HG03045 (cell line): ENCODE results near the gene PPP6C.
"Not testable (repeated sequence)": the region's sequence is repeated elsewhere in the genome, so short reads cannot be mapped to it uniquely, and the experiment has no call there.

Source experiments
- ATAC-seq: cut with Tn5 transposase; IDR thresholded peaks from one replicate; pipeline ENCODE4 v1.9.1; 2021; ENCODE audit warnings: mild to moderate bottlenecking, moderate library complexity; ENCODE audit not compliant: unreplicated experiment

The PPP6C gene

DNA sequence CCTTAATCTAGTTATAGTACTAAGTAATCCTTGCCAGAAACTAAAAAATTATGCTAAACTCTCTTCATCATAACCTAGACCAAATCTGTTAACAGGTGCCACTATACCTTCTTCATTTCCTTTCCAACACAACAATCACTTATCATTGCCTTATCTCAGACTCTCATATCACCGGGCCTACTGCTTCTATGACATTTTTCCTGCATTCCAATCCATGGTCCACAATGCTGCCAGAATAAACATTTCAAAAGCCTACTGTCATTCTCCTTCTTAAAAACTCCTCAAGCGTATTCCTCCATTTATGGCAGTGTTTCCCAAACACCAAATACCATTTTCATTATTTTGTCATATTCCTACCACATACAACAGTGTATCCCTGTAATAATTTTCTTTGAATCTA lies 6.5 kb downstream of the PPP6C start:
- ATAC-seq = no peak

DNA sequence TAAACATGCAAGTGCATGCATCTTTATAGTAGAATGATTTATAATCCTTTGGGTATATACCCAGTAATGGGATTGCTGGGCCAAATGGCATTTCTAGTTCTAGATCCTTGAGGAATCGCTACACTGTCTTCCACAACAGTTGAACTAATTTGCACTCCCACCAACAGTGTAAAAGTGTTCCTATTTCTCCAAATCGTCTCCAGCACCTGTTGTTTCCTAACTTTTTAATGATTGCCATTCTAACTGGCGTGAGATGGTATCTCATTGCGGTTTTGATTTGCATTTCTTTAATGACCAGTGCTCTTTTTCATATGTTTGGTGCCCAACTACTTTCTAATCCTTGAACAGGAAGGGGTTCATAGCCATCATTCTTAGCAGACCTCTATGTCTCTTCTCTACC lies 7.8 kb downstream of the PPP6C start:
- not testable (repeated sequence) for ATAC-seq

DNA sequence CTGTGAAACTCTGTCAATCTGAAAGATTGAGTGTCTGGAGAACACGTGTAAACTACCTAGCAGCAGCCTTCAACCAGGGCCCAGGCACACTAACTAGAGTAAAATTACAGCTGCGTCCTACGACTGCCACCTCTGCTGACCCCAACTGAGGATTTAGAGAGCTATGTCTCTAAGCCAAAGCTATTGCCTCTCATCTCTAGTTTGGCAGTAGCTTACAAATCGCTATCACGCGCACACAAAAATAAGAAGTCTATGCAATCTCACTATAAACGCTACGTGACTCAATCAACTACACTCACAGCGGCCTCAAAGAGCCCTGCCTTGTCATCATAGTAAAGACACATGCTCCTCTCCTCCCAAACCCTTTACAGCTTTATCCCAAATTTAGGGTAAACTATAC lies 8.7 kb downstream of the PPP6C start:
- ATAC-seq = no peak

DNA sequence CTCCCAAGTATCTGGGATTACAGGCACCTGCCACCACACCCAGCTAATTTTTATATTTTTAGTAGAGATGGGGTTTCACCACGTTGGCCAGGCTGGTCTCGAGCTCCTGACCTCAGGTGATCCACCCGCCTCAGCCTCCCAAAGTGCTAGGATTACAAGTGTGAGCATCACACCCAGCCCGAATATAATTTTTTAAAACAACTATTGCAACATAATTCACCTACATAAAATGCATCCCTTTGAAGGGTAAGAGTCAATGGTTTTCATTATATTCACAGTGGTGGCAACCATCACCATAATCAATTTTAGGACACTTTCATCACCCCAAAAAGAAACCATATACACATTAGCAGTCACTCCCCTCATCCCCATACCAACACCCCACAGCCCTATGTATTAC lies 9.8 kb downstream of the PPP6C start:
- not testable (repeated sequence) for ATAC-seq

DNA sequence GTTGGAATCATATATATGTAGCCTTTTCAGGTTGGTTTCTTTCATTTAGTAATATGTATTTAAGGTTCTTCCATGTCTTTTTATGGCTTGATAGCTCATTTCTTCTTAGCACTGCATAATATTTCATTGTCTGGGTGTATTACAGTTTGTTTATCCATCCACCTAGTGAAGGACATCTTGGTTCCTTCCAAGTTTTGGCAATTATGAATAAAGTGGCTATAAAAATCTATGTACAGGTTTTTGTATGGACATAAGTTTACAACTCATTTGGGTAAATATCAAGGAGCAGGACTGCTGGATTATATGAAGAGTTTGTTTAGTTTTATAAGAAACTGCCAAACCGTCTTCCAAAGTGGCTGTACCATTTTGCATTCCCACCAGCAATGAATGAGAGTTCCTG lies 11.7 kb downstream of the PPP6C start:
- no peak for ATAC-seq

DNA sequence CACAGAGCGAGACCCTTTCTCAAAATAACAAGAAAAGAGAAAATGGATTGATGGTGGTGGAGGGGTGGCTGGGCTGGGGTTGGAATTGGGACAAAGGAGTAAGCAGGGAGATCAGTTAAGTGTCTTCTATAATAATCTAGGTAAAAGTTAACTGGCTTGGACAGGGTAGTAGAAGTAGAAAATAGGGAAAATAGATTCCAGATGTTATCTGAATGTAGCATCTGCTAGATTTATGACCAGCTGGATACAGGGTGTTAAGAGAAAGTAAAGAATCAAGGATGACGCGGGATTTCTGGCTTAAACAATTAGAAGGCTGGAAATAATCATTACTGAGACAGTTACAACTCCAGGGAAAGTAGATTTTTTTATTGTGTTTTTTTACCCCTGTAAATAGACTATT lies 13.0 kb downstream of the PPP6C start:
- ATAC-seq = no peak

DNA sequence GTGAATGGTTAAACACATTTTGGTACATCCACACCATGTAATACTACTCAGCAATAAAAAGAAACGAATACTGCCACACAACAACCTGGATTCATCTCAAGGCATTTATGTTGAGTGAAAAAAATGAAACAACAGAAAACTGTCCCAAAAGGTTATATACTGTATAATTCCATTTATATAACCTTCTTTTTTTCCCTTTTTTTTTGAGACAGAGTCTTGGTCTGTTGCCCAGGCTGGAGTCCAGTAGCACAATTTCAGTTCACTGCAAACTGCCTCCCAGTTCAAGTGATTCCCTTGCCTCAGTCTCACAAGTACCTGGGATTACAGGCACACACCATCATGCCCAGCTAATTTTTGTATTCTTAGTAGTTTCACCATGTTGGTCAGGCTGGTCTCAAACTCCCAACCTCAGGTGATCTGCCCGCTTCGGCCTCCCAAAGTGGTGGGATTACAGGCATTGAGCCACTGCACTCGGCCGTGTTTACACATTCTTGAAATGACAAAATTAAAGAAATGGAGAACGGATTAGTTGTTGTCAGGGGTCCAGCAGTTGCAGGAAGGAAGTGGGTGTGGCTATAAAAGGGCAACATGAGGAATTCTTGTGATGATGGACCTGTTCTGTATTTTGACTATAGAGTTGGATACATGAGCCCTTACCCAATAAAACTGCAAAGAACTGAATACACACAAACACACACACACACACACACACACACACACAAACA lies 17.4 kb downstream of the PPP6C start:
- no peak for ATAC-seq

DNA sequence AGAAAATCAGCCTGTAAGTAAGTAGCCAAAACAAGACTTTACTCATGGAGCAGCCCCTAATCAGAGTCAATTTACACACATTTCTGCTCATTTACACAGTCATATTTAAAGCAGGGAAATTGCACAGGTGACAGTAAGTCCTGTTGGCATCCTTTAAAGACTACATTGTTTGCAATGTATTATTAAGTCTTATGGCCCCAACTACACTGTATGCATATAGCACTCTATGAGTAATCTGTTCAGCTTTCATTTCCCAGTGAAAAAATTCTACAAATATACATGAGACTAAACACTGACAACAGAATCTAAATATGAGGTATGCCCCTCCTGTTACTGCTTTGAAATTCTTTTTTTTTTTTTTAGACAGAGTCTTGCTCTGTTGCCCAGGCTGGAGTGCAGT lies 19.7 kb downstream of the PPP6C start:
- ATAC-seq = no peak

DNA sequence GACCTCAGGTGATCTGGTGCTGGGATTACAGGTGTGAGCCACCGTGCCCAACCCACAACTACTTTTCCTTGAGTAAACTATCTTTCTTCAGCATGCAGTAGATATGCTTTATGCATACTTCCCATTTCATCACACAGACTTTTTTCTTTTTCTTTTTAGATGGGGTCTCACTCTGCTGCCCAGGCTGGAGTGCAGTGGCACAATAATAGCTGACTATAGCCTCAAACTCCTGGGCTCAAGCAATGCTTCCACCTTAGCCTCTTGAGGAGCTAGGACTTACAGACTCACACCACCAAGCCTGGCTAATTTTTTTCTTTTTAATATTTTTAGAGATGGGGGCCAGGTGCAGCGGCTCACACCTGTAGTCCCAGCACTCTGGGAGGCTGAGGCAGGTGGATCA lies 22.8 kb downstream of the PPP6C start:
- no peak for ATAC-seq

DNA sequence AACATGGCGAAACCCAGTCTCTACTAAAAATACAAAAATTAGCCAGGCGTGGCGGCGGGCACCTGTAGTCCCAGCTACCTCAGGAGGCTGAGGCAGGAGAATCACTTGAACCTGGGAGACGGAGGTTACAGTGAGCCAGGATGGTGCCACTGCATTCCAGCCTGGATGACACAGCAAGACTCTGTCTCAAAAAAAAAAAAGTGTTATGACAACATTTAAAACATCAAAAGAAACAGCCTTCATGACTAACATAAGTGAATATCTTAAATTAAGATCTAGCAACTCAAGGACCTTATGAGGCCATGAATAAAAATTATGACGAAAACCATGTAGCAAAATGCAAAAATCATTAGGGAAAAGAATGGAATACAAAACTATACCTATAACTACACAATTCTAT lies 26.7 kb downstream of the PPP6C start:
- not testable (repeated sequence) for ATAC-seq

DNA sequence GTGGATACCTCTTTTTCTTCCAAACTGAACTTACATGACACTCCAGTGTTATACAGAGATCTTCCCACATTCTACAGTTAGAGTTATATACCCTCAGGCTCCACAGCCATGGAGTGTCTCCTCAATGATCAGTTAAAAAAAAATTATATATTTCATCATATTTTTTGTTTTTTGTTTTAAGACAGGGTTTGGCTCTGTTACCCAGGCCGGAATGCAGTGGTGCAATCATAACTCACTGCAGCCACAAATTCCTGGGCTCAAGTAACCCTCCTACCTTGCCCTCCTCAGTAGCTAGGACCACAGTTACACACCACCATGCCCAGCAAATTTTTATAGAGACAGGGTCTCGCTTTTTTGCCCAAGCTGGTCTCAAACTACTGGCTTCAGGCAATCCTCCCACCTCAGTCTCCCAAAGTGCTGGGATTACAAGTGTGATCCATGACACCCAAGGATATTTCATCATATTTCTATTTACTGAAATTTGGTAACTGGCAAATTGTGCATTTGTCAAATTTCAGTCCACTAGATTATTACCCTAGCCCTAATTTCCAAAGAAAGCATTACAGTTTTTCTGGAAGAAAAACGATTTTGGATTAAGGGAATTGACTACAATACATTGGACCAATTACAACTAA lies 28.2 kb downstream of the PPP6C start:
- ATAC-seq = no peak

DNA sequence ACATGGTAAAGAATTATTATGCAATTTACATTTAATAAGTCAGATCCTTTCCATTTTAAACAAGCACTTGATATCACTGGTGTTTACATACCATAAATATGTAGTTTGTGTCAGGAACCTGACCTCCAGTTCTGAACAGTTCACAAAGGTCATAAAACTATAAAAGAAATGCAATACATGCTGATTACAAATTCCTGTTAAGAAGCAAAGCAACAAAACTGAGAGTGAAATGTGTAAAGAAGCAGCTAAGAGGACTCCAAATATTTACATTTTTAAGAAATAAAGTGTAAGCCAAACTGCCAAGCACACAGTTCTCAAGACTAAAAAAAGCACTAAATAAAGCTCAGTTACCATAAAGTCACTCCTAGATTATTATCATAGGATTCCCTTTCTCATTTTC lies 28.9 kb downstream of the PPP6C start:
- no peak for ATAC-seq

DNA sequence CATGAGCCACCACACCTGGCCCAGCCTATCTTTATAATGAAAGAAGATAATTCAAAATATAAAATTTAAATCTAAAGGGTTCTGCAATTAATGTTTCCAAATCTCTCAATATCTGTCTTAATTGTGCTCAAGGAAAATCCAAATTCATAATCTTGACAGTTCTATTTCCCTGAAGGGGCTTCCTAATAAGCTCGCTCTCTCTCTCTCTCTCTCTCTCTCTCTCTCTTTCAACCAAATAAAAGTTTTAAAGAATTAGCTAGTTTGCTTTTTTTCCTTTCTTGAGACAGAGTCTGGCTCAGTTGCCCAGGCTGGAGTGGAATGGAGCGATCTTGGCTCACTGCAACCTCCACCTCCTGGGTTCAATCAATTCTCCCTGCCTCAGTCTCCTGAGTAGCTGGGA lies 33.1 kb downstream of the PPP6C start:
- ATAC-seq = no peak

DNA sequence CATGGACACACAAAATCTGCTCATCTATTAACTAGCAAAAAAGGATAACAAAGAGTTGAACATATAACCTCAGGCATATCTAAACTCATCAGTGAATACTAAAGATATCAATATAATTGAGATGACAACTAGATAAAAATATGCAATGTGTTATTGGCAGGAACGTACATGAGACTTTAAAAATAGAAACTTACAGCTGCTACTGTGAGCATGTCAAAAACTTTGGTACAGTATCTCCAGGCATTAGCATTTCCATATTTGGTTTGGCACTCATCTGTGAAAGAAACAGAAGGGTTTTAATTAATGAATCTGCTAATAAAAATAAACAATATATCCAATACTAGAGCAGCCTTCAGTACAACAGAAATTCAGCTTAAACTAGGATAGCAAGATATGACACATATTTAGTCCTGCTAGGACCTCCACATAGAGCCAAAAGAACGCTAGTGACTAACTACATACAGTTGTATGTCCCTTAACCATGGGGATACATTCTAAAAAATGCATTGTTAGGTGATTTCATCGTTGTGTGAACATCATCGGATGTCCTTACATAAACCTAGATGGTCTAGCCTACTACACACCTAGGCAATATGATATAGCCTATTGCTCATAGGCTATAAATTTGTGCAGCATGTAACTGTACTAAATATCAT lies 35.8 kb downstream of the PPP6C start:
- ATAC-seq = no peak

DNA sequence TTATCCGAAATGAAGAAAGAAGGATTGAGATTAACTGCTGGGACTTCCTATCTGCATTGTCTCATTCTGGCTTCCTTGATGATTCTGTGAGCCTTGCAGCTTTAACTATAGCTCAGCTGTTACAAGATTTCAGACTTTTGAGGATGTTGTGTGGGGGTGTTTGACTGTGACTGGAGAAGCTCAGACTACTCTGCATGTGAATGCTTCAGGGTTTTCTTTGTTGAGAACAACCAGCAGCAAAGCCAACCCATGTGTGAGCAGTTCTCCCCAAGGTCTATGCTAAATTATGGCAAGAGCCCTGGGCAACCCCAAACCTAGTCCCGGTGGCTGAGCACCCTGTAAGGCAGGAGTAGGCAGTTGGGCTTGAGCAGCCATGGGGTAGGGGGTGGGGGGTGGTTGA lies 37.9 kb downstream of the PPP6C start:
- no peak for ATAC-seq

DNA sequence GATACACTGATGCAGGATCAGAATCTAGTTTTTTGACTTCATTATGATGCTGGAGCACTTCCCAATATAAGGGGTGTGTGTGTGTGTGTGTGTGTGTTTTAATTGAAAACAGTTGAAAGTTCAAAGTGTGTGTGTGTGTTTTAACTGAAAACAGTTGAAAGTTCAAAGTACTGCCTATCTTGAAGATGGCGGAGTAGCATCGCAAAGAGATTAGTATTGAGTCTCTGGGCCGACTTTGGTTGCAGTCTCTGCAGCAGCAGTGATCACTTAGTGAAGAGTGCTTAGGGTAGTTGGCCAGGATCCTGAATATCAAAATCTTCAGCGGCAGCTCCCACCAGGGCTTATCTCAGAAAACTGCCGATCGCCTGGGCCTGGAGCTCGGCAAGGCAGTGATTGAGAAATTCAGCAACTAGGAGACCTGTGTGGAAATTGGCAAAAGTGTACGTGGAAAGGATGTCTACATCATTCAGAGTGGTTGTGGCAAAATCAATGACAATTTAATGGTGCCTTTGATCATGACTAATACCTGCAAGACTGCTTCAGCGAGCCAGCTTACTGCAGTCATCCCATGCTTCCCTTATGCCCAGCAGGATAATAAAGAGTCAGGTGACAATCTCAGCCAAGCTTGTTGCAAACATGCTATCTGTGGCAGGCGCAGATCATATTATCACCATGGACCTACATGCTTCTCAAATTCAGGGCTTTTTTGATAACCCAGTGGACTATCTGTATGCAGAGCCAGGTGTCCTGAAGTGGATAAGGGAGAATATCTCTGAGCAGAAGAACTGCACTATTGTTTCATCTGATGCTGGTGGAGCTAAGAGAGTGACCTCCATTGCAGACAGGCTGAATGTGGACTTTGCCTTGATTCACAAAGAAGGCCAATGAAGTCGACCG lies 39.0 kb downstream of the PPP6C start:
- ATAC-seq = no peak

DNA sequence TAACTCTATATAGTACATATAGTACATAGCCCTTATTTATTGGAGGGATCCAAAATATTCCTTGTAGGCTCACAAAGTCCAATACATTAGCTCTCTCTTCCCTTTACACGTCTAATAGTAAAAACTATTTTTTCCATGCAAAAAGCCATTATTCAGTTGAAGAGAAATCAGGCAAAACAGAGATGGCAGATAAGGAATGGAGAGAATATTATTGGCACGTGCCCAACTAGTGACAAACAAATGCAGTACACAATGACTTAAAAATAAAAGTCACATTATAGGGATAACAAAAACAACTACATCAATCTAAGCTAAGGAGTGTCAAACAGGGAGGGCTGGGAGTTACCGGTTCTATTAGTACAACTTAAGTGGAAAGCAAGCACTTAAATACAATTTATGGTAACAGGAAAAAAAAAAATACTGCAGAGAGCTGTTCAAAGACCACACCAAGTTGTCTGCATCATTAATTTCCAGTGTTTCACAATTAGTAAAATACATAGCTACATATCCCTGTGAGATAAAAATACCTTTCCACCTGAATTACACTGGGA lies 42.1 kb downstream of the PPP6C start:
- no peak for ATAC-seq

DNA sequence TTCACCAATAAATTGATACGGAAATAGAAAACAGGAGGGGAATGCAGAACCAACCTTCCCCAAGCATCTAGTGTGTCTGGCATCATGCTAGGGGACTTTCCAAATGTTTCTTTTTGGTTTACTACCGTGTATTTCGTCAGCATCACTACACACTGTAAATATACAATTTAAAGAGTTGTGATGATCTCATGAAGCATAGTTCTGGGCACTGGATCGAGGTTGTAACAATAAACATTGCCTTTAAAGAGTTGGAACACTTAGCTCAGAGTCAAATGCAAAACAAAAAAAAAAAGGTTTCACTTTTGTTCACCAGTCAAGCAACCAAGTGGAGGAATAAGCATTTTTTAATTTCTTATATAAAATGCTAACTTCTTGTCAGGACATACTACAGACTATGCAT lies 43.4 kb downstream of the PPP6C start:
- no peak for ATAC-seq

DNA sequence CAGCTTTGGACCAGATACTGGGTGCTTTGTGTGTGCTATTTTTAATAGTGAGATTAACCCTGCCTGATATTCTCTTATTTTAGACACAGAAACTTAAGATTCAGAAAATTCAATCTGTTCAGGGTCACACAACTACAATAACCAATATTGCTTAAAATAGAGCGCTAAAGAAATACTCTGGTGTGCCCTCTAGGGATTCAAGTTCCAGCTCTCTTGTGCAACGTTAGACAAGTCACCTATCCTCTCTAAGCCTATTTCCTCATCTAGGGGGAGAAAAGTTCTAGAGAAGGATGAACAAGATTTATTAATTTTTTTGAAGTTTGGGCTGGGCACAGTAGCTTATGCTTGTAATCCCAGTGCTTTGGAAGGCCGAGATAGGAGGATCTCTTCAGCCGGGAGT lies 44.2 kb downstream of the PPP6C start:
- ATAC-seq = no peak

DNA sequence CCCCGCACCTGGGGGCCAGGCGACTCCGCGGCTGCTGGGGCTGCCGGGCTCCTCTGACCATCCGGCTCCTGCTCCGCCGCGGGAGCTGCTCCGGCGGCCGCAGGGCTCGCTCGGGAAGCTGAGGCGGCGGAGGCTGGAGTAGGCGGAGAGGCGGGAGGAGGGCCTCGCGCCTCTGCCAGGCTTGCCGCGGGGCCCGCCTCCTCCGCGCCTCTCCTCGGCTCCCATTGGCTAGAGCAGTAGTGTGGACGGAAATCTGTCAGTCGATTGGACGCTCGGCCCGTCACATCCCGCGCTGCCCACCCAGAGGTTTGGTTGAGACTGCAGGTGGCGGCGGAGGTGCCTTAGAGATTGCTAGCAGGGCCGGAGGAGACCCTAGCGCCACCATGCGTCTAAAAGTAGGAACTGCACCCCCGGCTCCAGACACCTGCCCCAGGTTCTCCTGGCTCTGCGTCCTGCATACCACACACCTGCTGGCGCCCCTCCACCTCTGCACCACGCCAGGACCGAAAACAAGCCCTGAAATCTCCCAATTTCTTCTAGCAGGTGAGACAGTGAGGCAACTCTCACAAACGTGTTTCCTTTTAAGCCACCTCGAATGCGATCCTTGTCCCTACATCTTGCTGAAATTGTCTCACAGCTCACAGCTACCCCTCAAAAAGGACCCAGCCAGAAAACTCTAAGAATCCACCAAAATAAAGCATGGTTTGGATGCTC lies 46.1 kb downstream of the PPP6C start, which contains the start of gene SCAI:
SCAI (minus strand) TSS at position 152 of the 714 bp plus-strand sequence; CDS start at position 61, 91 bp downstream.
- peak; percentile 99 for ATAC-seq
